Coronary artery (tissue), 2 donors: Measurements from ENCODE around the gene CUL9.
A peak's percentile ranks its signal among the peaks of the same experiment; 100 is the strongest.

ENCODE experiments used
- DNase-seq: peaks from one replicate; pipeline ENCODE4 v3.0.0-alpha.2; 2017; ENCODE audit warnings: low spot score
- H3K27ac ChIP-seq, 2 donors: fragments of 200-600 bp; sonication (generic); one replicate each; pipeline ENCODE4 v1.5.1; 2016 to 2019
- H3K4me3 ChIP-seq: fragments of 200-600 bp; sonication (generic); 2 replicates; pipeline ENCODE4 v1.5.1; 2016; ENCODE audit warnings: mild to moderate bottlenecking, moderate library complexity
- TF ChIP-seq, protein P1 (sequence below): fragments of 200-600 bp; sonication (generic); IDR thresholded peaks from one replicate; pipeline ENCODE4 v1.5.1; 2019; ENCODE audit warnings: antibody characterized with exemption

Gene CUL9

DNA sequence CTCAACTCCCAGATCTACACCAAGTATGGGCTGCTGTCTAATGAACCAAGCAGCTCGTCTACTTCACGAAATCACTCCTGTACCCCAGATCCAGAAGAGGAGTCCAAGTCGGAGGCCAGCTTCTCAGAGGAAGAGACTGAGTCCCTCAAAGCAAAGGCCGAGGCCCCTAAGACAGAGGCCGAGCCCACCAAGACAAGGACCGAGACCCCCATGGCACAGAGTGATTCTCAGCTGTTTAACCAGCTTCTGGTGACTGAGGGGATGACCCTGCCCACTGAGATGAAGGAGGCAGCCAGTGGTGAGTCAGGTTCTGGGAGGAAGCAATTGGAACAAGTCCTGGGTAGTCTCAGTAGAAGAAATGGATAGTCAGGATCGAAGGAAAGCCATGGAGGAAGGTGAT is 5.8 kb downstream of the CUL9 start:
- Histone ChIP-seq H3K4me3 (no peak overlapping the region), H3K27ac (no peak overlapping the region)
- no peak for DNase-seq
- TF ChIP-seq, protein P1, sequence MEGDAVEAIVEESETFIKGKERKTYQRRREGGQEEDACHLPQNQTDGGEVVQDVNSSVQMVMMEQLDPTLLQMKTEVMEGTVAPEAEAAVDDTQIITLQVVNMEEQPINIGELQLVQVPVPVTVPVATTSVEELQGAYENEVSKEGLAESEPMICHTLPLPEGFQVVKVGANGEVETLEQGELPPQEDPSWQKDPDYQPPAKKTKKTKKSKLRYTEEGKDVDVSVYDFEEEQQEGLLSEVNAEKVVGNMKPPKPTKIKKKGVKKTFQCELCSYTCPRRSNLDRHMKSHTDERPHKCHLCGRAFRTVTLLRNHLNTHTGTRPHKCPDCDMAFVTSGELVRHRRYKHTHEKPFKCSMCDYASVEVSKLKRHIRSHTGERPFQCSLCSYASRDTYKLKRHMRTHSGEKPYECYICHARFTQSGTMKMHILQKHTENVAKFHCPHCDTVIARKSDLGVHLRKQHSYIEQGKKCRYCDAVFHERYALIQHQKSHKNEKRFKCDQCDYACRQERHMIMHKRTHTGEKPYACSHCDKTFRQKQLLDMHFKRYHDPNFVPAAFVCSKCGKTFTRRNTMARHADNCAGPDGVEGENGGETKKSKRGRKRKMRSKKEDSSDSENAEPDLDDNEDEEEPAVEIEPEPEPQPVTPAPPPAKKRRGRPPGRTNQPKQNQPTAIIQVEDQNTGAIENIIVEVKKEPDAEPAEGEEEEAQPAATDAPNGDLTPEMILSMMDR = no peak

DNA sequence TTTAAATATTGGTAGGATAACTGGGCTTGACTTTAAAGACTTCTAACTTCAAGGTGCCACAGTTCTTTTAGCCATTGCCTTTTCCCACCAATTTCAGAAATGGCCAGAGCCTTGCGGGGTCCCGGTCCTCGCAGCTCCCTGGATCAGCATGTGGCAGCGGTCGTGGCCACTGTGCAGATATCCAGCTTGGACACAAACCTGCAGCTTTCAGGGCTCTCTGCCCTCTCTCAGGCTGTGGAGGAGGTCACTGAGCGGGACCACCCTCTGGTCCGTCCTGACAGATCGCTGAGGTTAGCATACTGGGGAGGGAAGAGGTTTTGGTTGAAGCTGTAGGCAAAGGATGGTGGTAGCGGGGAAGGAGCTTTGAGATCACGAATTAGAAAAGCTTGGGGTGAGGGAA is 6.4 kb downstream of the CUL9 start:
- Histone ChIP-seq H3K4me3 (no peak overlapping the region), H3K27ac (no peak overlapping the region)
- no peak for DNase-seq
- TF ChIP-seq, protein P1 = no peak

DNA sequence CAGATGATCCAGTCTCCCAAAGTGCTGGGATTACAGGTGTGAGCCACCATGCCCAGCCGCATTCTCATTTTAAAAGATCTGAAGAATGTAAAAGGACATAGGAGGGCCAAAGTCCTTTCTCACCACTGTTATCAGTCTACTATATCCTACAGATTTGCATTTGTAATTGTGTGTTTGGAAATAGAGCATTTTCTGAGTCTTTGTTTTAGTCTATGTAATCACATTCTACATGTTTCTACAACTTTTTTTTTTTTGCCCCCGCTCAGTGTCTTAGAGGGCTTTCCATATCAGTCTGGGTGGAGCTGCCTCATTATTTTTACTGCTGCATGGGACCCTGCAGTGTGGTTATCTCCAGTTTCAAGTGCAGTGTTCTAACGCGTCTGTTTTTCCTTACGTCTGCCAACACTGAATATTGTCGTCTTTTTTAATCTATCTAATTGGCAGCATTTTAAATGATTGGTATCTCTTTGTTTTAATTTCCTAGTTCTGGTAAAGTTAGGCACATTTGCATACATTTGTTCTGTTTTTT is 7.8 kb downstream of the CUL9 start:
- Histone ChIP-seq H3K4me3 (no peak overlapping the region), H3K27ac (no peak overlapping the region)
- no peak for DNase-seq
- TF ChIP-seq, protein P1 = no peak

DNA sequence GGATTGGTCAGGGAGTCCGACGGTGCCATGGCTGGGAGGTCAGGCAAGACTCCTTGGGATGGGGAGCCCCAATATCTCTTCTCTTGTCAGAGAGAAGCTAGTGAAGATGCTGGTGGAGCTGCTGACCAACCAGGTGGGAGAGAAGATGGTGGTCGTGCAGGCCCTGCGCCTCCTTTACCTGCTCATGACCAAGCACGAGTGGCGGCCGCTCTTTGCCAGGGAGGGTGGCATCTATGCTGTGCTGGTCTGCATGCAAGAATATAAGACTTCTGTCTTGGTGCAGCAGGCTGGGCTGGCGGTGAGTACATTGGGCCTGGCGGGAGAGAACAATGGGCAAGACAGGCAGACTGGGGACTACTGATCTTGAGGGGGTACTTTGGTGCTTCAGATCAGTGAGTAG is 10.9 kb downstream of the CUL9 start:
- H3K27ac ChIP-seq = no peak overlapping the region
- DNase-seq = no peak
- no peak overlapping the region for H3K4me3 ChIP-seq
- TF ChIP-seq, protein P1 = no peak

DNA sequence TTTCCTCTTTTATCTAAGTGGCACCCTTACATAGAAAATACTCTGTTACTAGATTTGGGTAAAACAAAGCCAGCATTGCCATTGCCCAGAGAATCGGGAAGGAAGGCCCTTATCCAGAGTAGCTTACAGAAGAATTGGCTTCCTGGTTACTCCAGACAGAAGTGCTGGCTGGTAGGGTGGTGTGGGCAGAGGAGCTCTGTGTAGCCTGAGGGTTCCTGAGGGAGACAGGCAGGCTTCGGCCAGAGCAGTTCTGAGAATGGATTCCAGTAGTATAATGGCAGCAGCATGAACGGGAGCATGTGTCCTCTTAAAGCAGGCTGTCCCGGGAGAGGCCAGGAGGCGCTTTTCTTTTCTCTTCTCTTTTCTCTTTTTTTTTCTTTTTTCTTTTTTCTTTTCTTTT is 11.9 kb downstream of the CUL9 start:
- no peak for DNase-seq
- no peak overlapping the region for H3K27ac ChIP-seq
- TF ChIP-seq, protein P1 = no peak
- no peak overlapping the region for H3K4me3 ChIP-seq

DNA sequence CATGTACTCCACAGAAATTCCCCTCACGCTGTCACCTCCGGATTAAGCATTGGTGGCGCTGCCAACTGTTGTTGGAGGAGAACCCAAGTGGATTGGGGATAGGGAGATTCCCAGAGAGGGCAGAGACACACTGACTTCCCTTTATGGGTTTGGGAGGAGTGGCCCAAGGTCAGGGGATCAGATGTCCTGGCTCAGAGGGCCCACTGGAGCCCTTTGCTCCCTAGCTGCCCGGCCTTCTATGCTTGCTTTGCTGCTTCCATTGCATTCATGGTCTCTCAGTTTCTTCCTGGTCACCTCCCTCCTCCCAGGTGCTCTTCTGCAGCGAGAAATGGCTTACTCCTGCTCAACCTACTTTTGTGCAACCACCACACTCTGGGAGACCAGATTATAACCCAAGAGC is 14.3 kb downstream of the CUL9 start:
- no peak overlapping the region for H3K27ac ChIP-seq
- TF ChIP-seq, protein P1 = no peak
- no peak overlapping the region for H3K4me3 ChIP-seq
- DNase-seq = no peak

DNA sequence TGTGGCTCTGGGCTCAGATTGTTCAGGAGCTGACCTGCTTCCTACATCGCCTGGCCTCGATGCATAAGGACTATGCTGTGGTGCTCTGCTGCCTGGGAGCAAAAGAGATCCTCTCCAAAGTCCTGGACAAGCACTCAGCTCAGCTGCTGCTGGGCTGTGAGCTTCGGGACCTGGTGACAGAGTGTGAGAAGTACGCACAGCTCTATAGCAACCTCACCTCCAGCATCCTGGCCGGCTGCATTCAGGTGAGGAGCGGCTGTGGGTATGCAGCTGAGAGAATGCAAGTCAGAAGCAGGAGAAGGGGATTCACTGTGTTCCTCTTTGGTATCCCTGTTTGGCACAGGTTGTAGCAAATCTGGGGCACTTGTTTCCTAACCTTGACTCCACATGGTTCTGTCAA is 17.9 kb downstream of the CUL9 start:
- TF ChIP-seq, protein P1 = no peak
- DNase-seq = peak; percentile 28
- Histone ChIP-seq H3K27ac (no peak overlapping the region), H3K4me3 (no peak overlapping the region)
